ENCODE measurements around the gene KRT6A. TPM values are rescaled to one million over a fixed set of nuclear protein-coding genes. Genes with fewer than 3 reads are reported as not detected.
A peak's percentile ranks its signal among the peaks of the same experiment; 100 is the strongest.
"Not testable (repeated sequence)": the region's sequence is repeated elsewhere in the genome, so short reads cannot be mapped to it uniquely, and the experiment has no call there.

Gene KRT6A
- total RNA-seq, 1 experiment from 2014 or later: not detected

- Histone ChIP-seq H3K9me3 (replicated peaks) (no peaks in the 10 kb centered on the region; the same call in 1 of the 2 replicates), H3K4me3 (no peak overlapping the region), H3K4me1 (replicated peaks) (no peaks in the 10 kb centered on the region), H3K36me3 (no peaks in the 10 kb centered on the region), H3K27me3 (replicated peaks) (peaks cover 9% of the 10 kb centered on the region; the same call in 1 of the 2 replicates), H3K27ac (no peak overlapping the region)
- DNase-seq (ENCODE audit: low read depth in 1 of 2, low spot score in 2 of 2): peak in 1 of 2 experiments; percentile 14
These were observed 14.0 kb upstream of the KRT6A start for GRCh38 chr12:52506858-52507715.

- Histone ChIP-seq H3K27me3 (replicated peaks) (peaks cover 9% of the 10 kb centered on the region), H3K27ac (no peak overlapping the region)
- DNase-seq (ENCODE audit: low read depth in 1 of 2, low spot score in 2 of 2): no peak
These were observed 9.8 kb upstream of the KRT6A start for GRCh38 chr12:52502877-52503276.

GRCh38 chr12:52501490-52501889, 8.4 kb upstream of the KRT6A start:
- no peak for DNase-seq (ENCODE audit: low read depth in 1 of 2, low spot score in 2 of 2)
- Histone ChIP-seq H3K4me1 (replicated peaks) (peaks cover 2% of the 10 kb centered on the region), H3K27ac (no peak overlapping the region), H3K36me3 (no peaks in the 10 kb centered on the region), H3K4me3 (no peak overlapping the region), H3K27me3 (replicated peaks) (no peaks in the 10 kb centered on the region; the same call in none of the 2 replicates), H3K9me3 (replicated peaks) (no peaks in the 10 kb centered on the region; the same call in 1 of the 2 replicates)

More at GRCh38 chr12:52502877-52503276, 9.8 kb upstream of the KRT6A start:
- Histone ChIP-seq H3K36me3 (no peaks in the 10 kb centered on the region), H3K4me1 (replicated peaks) (no peaks in the 10 kb centered on the region), H3K4me3 (no peak overlapping the region), H3K9me3 (replicated peaks) (no peaks in the 10 kb centered on the region; the same call in 1 of the 2 replicates)

- not testable (repeated sequence) for H3K9me3 ChIP-seq (replicated peaks); H3K36me3 ChIP-seq; H3K4me1 ChIP-seq (replicated peaks); DNase-seq (ENCODE audit: low read depth in 1 of 2, low spot score in 2 of 2); H3K27me3 ChIP-seq (replicated peaks); H3K27ac ChIP-seq; H3K4me3 ChIP-seq
These were observed 7.5 kb upstream of the KRT6A start for GRCh38 chr12:52500574-52500973.

GRCh38 chr12:52499806-52500560, 6.9 kb upstream of the KRT6A start:
- no peak overlapping the region for H3K27ac ChIP-seq
- DNase-seq (ENCODE audit: low read depth in 1 of 2, low spot score in 2 of 2): no peak
- H3K9me3 ChIP-seq (replicated peaks): no peaks in the 10 kb centered on the region; the same call in 1 of the 2 replicates
- no peak overlapping the region for H3K4me3 ChIP-seq
- H3K27me3 ChIP-seq (replicated peaks): no peaks in the 10 kb centered on the region; the same call in none of the 2 replicates
- no peaks in the 10 kb centered on the region for H3K36me3 ChIP-seq
- H3K4me1 ChIP-seq (replicated peaks): peaks cover 7% of the 10 kb centered on the region

GRCh38 chr12:52498946-52499345, 5.9 kb upstream of the KRT6A start:
- Histone ChIP-seq H3K9me3 (replicated peaks) (no peaks in the 10 kb centered on the region; the same call in 1 of the 2 replicates), H3K27ac (no peak overlapping the region), H3K36me3 (no peaks in the 10 kb centered on the region), H3K4me3 (no peak overlapping the region), H3K4me1 (replicated peaks) (peaks cover 7% of the 10 kb centered on the region), H3K27me3 (replicated peaks) (peaks cover 7% of the 10 kb centered on the region)
- no peak for DNase-seq (ENCODE audit: low read depth in 1 of 2, low spot score in 2 of 2)

GRCh38 chr12:52497975-52498374, 4.9 kb upstream of the KRT6A start:
- Histone ChIP-seq H3K4me3 (no peak overlapping the region), H3K9me3 (replicated peaks) (no peaks in the 10 kb centered on the region; the same call in 1 of the 2 replicates), H3K4me1 (replicated peaks) (peaks cover 7% of the 10 kb centered on the region), H3K36me3 (no peaks in the 10 kb centered on the region), H3K27ac (no peak overlapping the region), H3K27me3 (replicated peaks) (peaks cover 12% of the 10 kb centered on the region)
- no peak for DNase-seq (ENCODE audit: low read depth in 1 of 2, low spot score in 2 of 2)

- no peak overlapping the region for H3K4me3 ChIP-seq
- peak in 1 of 2 experiments; percentile 22 for DNase-seq (ENCODE audit: low read depth in 1 of 2, low spot score in 2 of 2)
- no peaks in the 10 kb centered on the region; the same call in 1 of the 2 replicates for H3K9me3 ChIP-seq (replicated peaks)
- peaks cover 7% of the 10 kb centered on the region for H3K4me1 ChIP-seq (replicated peaks)
- no peak overlapping the region for H3K27ac ChIP-seq
- H3K36me3 ChIP-seq: no peaks in the 10 kb centered on the region
- peaks cover 14% of the 10 kb centered on the region for H3K27me3 ChIP-seq (replicated peaks)
These were observed 3.6 kb upstream of the KRT6A start for GRCh38 chr12:52496590-52497071.

- no peak overlapping the region for H3K27ac ChIP-seq
- H3K4me1 ChIP-seq (replicated peaks): peaks cover 7% of the 10 kb centered on the region
- H3K36me3 ChIP-seq: no peaks in the 10 kb centered on the region
- H3K4me3 ChIP-seq: no peak overlapping the region
- H3K27me3 ChIP-seq (replicated peaks): peaks cover 15% of the 10 kb centered on the region
- no peaks in the 10 kb centered on the region; the same call in 1 of the 2 replicates for H3K9me3 ChIP-seq (replicated peaks)
- DNase-seq (ENCODE audit: low read depth in 1 of 2, low spot score in 2 of 2): no peak
These were observed 3.0 kb upstream of the KRT6A start for GRCh38 chr12:52496054-52496453.

- no peak overlapping the region for H3K4me3 ChIP-seq
- DNase-seq (ENCODE audit: low read depth in 1 of 2, low spot score in 2 of 2): no peak
- H3K36me3 ChIP-seq: no peaks in the 10 kb centered on the region
- H3K4me1 ChIP-seq (replicated peaks): peaks cover 7% of the 10 kb centered on the region
- peaks cover 15% of the 10 kb centered on the region for H3K27me3 ChIP-seq (replicated peaks)
- H3K9me3 ChIP-seq (replicated peaks): no peaks in the 10 kb centered on the region; the same call in 1 of the 2 replicates
- H3K27ac ChIP-seq: no peak overlapping the region
These were observed 2.3 kb upstream of the KRT6A start for GRCh38 chr12:52495389-52495788.

GRCh38 chr12:52494518-52494917, 1.5 kb upstream of the KRT6A start:
- no peaks in the 10 kb centered on the region for H3K36me3 ChIP-seq
- H3K4me1 ChIP-seq (replicated peaks): peaks cover 7% of the 10 kb centered on the region
- H3K27ac ChIP-seq: no peak overlapping the region
- no peak overlapping the region for H3K4me3 ChIP-seq
- peaks cover 15% of the 10 kb centered on the region for H3K27me3 ChIP-seq (replicated peaks)
- no peak for DNase-seq (ENCODE audit: low read depth in 1 of 2, low spot score in 2 of 2)
- no peaks in the 10 kb centered on the region for H3K9me3 ChIP-seq (replicated peaks)

- Histone ChIP-seq H3K4me3 (no peak overlapping the region), H3K27ac (no peak overlapping the region), H3K36me3 (no peaks in the 10 kb centered on the region), H3K27me3 (replicated peaks) (peaks cover 15% of the 10 kb centered on the region), H3K9me3 (replicated peaks) (no peaks in the 10 kb centered on the region), H3K4me1 (replicated peaks) (peaks cover 7% of the 10 kb centered on the region)
- DNase-seq (ENCODE audit: low read depth in 1 of 2, low spot score in 2 of 2): no peak
These were observed 1.0 kb upstream of the KRT6A start for GRCh38 chr12:52494100-52494499.

GRCh38 chr12:52492405-52492804, 652 bp downstream of the KRT6A start:
- not testable (repeated sequence) for DNase-seq (ENCODE audit: low read depth in 1 of 2, low spot score in 2 of 2); H3K27ac ChIP-seq; H3K36me3 ChIP-seq; H3K9me3 ChIP-seq (replicated peaks); H3K4me1 ChIP-seq (replicated peaks); H3K4me3 ChIP-seq
- peaks cover 15% of the 10 kb centered on the region for H3K27me3 ChIP-seq (replicated peaks)

- H3K9me3 ChIP-seq (replicated peaks); H3K36me3 ChIP-seq; H3K4me1 ChIP-seq (replicated peaks); DNase-seq (ENCODE audit: low read depth in 1 of 2, low spot score in 2 of 2); H3K27ac ChIP-seq; H3K4me3 ChIP-seq: not testable (repeated sequence)
- H3K27me3 ChIP-seq (replicated peaks): peaks cover 22% of the 10 kb centered on the region
These were observed 1.6 kb downstream of the KRT6A start for GRCh38 chr12:52491495-52491894.

Data from SJSA1 (cell line).